Sigmoid colon (tissue), 7 donors: ENCODE results near the gene MCF2L. TPM values are rescaled to one million over a fixed set of nuclear protein-coding genes. Genes with fewer than 3 reads are reported as not detected.

ENCODE experiments used
- DNase-seq: peaks from one replicate; pipeline ENCODE4 v3.0.0-alpha.2; 2019
- H3K27ac ChIP-seq, 4 donors: fragments of 200-600 bp; sonication (generic); one replicate each; pipeline ENCODE4 v1.5.1; 2016 to 2019; ENCODE audit warnings: mild to moderate bottlenecking in 1 of 4
- H3K27me3 ChIP-seq, 3 donors: fragments of 200-600 bp; sonication (generic); one replicate each; pipeline ENCODE4 v1.5.1; 2019; ENCODE audit warnings: mild to moderate bottlenecking in 1 of 3
- H3K36me3 ChIP-seq, 4 donors: fragments of 200-600 bp; sonication (generic); one replicate each; pipeline ENCODE4 v1.5.1; 2016 to 2019
- H3K4me1 ChIP-seq, 4 donors: fragments of 200-600 bp; sonication (generic); one replicate each; pipeline ENCODE4 v1.5.1; 2017 to 2019
- H3K4me3 ChIP-seq, 4 donors: fragments of 200-600 bp; sonication (generic); one replicate each; pipeline ENCODE4 v1.5.1; 2017 to 2019; ENCODE audit warnings: mild to moderate bottlenecking in 2 of 4, moderate library complexity in 1 of 4
- H3K9me3 ChIP-seq, 4 donors: fragments of 200-600 bp in 3 of 4; sonication (generic) in 3 of 4; one replicate each; pipeline versions ENCODE4 v1.5.1 to v1.6.1; 2013 to 2019
- EP300 ChIP-seq, 4 donors: sonication (generic); formaldehyde crosslinking; IDR thresholded peaks; one replicate each; pipeline ENCODE4 v1.6.1; 2017; ENCODE audit warnings: antibody characterized with exemption in 4 of 4
- POLR2A ChIP-seq, 2 donors: fragments of 450-650 bp; IDR thresholded peaks; one replicate each; pipeline ENCODE4 v1.6.1; 2016; ENCODE audit warnings: antibody characterized with exemption in 2 of 2, mild to moderate bottlenecking in 2 of 2, moderate library complexity in 2 of 2
- POLR2AphosphoS5 ChIP-seq, 4 donors: sonication (generic); formaldehyde crosslinking; IDR thresholded peaks; one replicate each; pipeline ENCODE4 v1.6.1; 2017; ENCODE audit warnings: antibody characterized with exemption in 4 of 4
- WGBS, 2 donors: extraction: QIAGEN DNeasy Blood & Tissue Kit; methylation state at CpG; one replicate each; pipeline ENCODE4 v1.1.7; 2013; 5-methylcytosine and 5-hydroxymethylcytosine counted together
- intact Hi-C: fragments of 100-400 bp; cut with DNase I; formaldehyde crosslinking; loops from one replicate; pipeline ENCODE4 v1.15.1; 2023
- polyA plus RNA-seq, 3 donors: library from polyadenylated mRNA; stranded (reverse); fragments of 200-250 nt; gene quantifications; one replicate each; pipeline ENCODE4 v1.2.3, GENCODE V29; 2013
- total RNA-seq, 4 donors: library from RNA; depleted of rRNA; stranded (reverse); fragments of >200 nt; gene quantifications; one replicate each; pipeline ENCODE4 v1.1.0, GENCODE V29; 2016
- TF ChIP-seq, protein P1 (sequence below), 4 experiments: fragments of 450-650 bp in 3 of 4; fragments of 200-600 bp in 1 of 4; IDR thresholded peaks; one replicate each; pipeline ENCODE4 v1.5.1; 2016 to 2019; ENCODE audit warnings: antibody characterized with exemption in 4 of 4, mild to moderate bottlenecking in 3 of 4, moderate library complexity in 2 of 4
- donor health status: healthy with polysubstance abuse.
- donor health status: Bipolar disorder and iron deficiency.
- donor health status: healthy.

Gene MCF2L
- total and polyA plus RNA-seq, 7 donors: 7.5 to 59.9 (median 20.2) TPM

DNA sequence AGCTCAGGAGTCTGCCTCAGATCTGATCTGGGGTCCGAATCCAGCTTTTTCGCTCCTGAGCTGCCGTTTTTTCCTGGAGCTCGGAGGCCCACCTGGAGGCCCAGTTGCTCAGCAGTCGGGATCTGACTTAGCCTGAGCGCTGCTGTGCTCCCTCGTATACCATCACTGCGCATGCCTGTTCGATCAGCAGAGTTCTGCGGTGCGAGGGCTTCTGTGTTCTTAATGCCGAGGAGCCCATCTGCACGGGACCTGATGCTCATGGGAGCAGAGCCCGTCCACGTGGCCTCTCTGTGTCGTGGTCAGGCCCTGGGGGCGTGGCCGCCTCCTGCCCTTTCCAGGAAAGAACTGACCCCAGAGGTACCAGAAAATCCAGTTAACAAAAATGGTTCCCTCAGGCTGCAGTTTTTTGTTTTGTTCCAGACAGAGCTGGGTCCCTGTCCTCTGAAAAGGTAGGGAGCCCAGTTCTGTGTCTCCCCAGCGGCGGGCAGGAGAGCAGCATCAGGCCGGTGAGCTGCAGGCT lies 57.4 kb downstream of the MCF2L start:
- no peaks in the 10 kb centered on the region for H3K9me3 ChIP-seq
- TF ChIP-seq EP300 (IDR thresholded peaks at IDR 0.05): no peak
- TF ChIP-seq, protein P1, sequence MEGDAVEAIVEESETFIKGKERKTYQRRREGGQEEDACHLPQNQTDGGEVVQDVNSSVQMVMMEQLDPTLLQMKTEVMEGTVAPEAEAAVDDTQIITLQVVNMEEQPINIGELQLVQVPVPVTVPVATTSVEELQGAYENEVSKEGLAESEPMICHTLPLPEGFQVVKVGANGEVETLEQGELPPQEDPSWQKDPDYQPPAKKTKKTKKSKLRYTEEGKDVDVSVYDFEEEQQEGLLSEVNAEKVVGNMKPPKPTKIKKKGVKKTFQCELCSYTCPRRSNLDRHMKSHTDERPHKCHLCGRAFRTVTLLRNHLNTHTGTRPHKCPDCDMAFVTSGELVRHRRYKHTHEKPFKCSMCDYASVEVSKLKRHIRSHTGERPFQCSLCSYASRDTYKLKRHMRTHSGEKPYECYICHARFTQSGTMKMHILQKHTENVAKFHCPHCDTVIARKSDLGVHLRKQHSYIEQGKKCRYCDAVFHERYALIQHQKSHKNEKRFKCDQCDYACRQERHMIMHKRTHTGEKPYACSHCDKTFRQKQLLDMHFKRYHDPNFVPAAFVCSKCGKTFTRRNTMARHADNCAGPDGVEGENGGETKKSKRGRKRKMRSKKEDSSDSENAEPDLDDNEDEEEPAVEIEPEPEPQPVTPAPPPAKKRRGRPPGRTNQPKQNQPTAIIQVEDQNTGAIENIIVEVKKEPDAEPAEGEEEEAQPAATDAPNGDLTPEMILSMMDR (IDR thresholded peaks at IDR 0.05): no peak
- TF ChIP-seq POLR2A (IDR thresholded peaks at IDR 0.05): no peak
- no peak for TF ChIP-seq POLR2AphosphoS5 (IDR thresholded peaks at IDR 0.05)
- DNase-seq: no peak
- no peak overlapping the region for H3K27ac ChIP-seq
- H3K27me3 ChIP-seq: peaks cover 0 to 47% (median 10%) of the 10 kb centered on the region in 3 donors
- H3K4me3 ChIP-seq: no peak overlapping the region
- 90 to 92% methylated on average over 21 of the region's 21 CpGs for WGBS, 2 donors
- intact Hi-C loops: loop anchor here (5.0 kb wide), 1 partner anchor 84 kb away; no protein-coding TSS in a partner anchor
- no peaks in the 10 kb centered on the region for H3K36me3 ChIP-seq
- no peaks in the 10 kb centered on the region for H3K4me1 ChIP-seq

DNA sequence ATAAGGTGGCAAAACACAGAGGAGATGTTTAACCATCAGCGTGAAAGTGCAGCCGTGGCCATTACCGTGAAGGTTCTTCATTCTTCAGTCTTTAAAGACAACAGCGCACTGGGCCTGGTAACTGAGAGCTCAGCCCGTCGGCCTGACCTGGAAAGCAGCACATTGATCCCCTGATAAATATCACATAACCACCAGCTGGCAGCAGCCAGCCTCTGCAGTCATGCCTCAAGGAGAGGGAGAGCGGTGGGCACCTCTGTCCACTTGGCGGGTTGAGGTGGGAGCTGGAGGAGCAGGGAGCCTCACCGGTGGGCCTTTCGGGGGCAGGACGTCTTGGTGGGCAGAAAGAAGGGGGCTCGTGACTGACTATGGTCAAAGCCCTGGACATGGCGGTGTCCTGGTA lies 58.1 kb downstream of the MCF2L start:
- no peaks in the 10 kb centered on the region for H3K4me1 ChIP-seq
- intact Hi-C loops: loop anchor here (5.0 kb wide), 1 partner anchor 85 kb away; no protein-coding TSS in a partner anchor
- H3K4me3 ChIP-seq: no peak overlapping the region
- TF ChIP-seq POLR2AphosphoS5 (IDR thresholded peaks at IDR 0.05) (no peak), EP300 (IDR thresholded peaks at IDR 0.05) (no peak), POLR2A (IDR thresholded peaks at IDR 0.05) (no peak)
- TF ChIP-seq, protein P1 (IDR thresholded peaks at IDR 0.05): no peak
- H3K27me3 ChIP-seq: peaks cover 0 to 51% (median 10%) of the 10 kb centered on the region in 3 donors
- no peak overlapping the region for H3K27ac ChIP-seq
- H3K36me3 ChIP-seq: no peaks in the 10 kb centered on the region
- DNase-seq: no peak
- WGBS, 2 donors: 90 to 92% methylated on average over 13 of the region's 13 CpGs
- H3K9me3 ChIP-seq: no peaks in the 10 kb centered on the region

DNA sequence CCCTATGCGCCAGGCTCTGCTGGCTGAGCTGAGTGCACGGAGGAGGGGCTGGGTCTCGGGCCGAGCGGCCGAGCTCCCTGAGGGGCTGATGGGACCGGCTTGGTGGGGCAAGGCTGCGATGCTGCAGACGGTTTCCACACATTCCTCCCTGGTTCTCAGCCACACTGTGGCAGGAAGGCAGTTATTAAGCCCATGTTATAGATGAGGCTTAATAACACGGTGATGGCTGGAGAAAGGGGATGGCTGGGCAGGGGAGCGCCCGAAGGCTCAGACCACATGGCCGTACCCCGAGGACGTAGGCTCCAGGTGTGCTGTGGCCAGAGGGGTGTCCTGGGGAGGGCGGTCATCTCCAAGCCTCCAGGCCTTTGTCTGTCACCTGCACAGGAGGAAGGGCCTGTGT lies 58.6 kb downstream of the MCF2L start:
- no peak overlapping the region for H3K4me3 ChIP-seq
- no peak for DNase-seq
- TF ChIP-seq, protein P1 (IDR thresholded peaks at IDR 0.05): no peak
- TF ChIP-seq POLR2A (IDR thresholded peaks at IDR 0.05) (no peak), POLR2AphosphoS5 (IDR thresholded peaks at IDR 0.05) (no peak), EP300 (IDR thresholded peaks at IDR 0.05) (no peak)
- 92 to 93% methylated on average over 16 of the region's 16 CpGs for WGBS, 2 donors
- no peaks in the 10 kb centered on the region for H3K4me1 ChIP-seq
- H3K9me3 ChIP-seq: no peaks in the 10 kb centered on the region
- H3K36me3 ChIP-seq: no peaks in the 10 kb centered on the region
- peaks cover 0 to 46% (median 8%) of the 10 kb centered on the region in 3 donors for H3K27me3 ChIP-seq
- H3K27ac ChIP-seq: no peak overlapping the region
- intact Hi-C loops: loop anchor here (5.0 kb wide), 1 partner anchor 85 kb away; no protein-coding TSS in a partner anchor

DNA sequence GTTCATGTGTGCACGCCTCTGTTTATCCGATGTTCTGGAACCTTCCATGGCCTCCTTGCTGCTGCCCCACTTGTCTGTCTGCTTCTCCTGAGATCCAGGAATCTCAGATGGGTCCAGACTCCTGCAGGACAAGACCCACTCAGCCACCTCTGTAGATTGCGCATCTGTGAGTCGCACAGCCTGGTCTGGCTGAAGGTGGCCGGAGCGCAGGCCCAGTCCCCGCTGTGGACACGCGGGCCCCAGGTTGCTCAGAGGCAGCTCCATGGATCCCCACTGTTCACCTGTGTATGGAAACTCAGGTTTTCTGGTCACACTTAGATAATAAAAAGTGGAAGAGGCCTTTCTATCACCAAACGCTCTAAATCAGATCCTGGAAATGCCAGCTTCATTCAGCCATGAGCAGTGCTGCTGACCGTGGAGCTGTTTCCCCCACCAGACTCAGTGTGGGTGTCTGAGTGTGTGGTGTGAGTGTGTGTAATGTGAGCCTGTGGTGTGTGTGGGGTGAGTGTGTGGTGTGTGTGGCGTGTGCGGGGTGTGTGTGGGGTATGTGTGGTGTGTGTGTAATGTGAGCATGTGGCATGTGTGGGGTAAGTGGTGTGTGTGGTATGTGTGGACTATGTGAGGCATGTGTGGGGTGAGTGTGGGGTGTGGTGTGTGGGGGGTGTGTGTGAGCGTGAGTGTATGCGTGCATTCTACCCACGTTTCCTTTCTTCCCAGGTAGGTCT lies 59.5 kb downstream of the MCF2L start:
- intact Hi-C loops: loop anchor here (5.0 kb wide), 1 partner anchor 86 kb away; no protein-coding TSS in a partner anchor

More for the DNA sequence above, 59.5 kb downstream of the MCF2L start:
- no peaks in the 10 kb centered on the region for H3K4me1 ChIP-seq
- H3K36me3 ChIP-seq: no peaks in the 10 kb centered on the region
- H3K9me3 ChIP-seq: no peaks in the 10 kb centered on the region
- H3K27ac ChIP-seq: no peak overlapping the region
- H3K4me3 ChIP-seq: no peak overlapping the region
- 90% methylated on average over 16 of the region's 16 CpGs for WGBS, 2 donors
- TF ChIP-seq POLR2AphosphoS5 (IDR thresholded peaks at IDR 0.05) (no peak), POLR2A (IDR thresholded peaks at IDR 0.05) (no peak), EP300 (IDR thresholded peaks at IDR 0.05) (no peak)
- TF ChIP-seq, protein P1 (IDR thresholded peaks at IDR 0.05): no peak
- no peak for DNase-seq
- peaks cover 0 to 37% (median 4%) of the 10 kb centered on the region in 3 donors for H3K27me3 ChIP-seq
